Measurements from ENCODE around the gene SDCBP2. TPM values are rescaled to one million over a fixed set of nuclear protein-coding genes. Genes with fewer than 3 reads are reported as not detected.
A peak's percentile ranks its signal among the peaks of the same experiment; 100 is the strongest.

Gene SDCBP2
- total and polyA plus RNA-seq, 2 of the 13 experiments (the other 11 are each of a cell fraction or from before 2014, with no cell fraction given) = 1.2 to 2.4 TPM

DNA sequence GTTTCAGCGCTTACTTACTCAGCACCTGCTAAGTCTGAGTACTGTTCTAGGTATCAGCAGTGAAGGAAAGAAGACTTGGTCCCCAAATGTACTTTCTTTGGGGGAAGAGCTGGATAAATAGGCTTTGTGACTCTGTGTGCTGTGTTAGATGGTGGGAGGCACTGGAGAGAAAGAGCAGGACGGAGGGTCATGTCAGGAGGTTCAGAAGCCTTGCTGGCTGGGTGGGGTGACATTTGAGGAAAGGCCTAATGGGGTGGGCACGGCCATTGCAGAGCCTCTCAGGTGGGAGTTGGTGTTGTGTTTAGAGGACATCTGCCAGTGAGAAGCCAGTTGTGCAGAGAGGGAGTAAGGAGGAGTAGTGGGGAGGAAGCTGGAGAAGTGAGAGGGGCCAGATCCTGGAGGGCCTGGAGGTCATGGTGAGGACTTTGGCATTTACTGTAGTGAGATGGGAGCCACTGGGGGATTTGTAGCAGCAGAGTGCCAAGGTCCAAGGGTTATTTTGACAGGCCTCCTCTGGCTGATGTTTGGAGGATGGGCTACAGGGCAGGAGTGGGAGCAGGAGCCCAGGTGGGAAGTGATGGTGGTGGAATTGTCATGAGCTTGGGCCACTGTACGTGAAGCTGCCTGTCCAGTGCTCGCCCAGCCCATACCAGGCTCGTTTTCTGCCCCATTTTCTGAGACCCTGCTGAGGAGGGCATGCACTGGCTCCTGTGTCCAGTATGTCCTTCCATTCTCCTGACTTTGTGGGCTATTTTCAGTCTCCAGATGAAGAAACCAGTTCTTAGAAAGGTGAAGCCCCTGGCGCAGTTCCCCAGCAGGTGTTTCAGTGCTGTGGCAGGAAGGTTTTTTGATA is 886 bp downstream of the SDCBP2 start (continued):
- TF ChIP-seq, protein P1, sequence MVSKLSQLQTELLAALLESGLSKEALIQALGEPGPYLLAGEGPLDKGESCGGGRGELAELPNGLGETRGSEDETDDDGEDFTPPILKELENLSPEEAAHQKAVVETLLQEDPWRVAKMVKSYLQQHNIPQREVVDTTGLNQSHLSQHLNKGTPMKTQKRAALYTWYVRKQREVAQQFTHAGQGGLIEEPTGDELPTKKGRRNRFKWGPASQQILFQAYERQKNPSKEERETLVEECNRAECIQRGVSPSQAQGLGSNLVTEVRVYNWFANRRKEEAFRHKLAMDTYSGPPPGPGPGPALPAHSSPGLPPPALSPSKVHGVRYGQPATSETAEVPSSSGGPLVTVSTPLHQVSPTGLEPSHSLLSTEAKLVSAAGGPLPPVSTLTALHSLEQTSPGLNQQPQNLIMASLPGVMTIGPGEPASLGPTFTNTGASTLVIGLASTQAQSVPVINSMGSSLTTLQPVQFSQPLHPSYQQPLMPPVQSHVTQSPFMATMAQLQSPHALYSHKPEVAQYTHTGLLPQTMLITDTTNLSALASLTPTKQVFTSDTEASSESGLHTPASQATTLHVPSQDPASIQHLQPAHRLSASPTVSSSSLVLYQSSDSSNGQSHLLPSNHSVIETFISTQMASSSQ (IDR thresholded peaks at IDR 0.05; ENCODE audit: low read depth) = no peak
- TF ChIP-seq, protein P1 (CRISPR knock-in tag; IDR thresholded peaks at IDR 0.05; ENCODE audit: borderline replicate concordance) = peak; percentile 49; the same call in 1 of the 2 replicates
- TF ChIP-seq, protein P2, sequence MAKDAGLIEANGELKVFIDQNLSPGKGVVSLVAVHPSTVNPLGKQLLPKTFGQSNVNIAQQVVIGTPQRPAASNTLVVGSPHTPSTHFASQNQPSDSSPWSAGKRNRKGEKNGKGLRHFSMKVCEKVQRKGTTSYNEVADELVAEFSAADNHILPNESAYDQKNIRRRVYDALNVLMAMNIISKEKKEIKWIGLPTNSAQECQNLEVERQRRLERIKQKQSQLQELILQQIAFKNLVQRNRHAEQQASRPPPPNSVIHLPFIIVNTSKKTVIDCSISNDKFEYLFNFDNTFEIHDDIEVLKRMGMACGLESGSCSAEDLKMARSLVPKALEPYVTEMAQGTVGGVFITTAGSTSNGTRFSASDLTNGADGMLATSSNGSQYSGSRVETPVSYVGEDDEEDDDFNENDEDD (CRISPR knock-in tag; IDR thresholded peaks at IDR 0.05; ENCODE audit: borderline replicate concordance) = 0 out of 2 replicates have a peak, but pooled peaks have one; percentile 27
- TF ChIP-seq KDM2A (CRISPR knock-in tag; IDR thresholded peaks at IDR 0.05; ENCODE audit: borderline replicate concordance, low read depth) = peak; percentile 52; the same call in 1 of the 2 replicates
- TF ChIP-seq, protein P3, sequence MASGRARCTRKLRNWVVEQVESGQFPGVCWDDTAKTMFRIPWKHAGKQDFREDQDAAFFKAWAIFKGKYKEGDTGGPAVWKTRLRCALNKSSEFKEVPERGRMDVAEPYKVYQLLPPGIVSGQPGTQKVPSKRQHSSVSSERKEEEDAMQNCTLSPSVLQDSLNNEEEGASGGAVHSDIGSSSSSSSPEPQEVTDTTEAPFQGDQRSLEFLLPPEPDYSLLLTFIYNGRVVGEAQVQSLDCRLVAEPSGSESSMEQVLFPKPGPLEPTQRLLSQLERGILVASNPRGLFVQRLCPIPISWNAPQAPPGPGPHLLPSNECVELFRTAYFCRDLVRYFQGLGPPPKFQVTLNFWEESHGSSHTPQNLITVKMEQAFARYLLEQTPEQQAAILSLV (CRISPR knock-in tag; IDR thresholded peaks at IDR 0.05; ENCODE audit: borderline replicate concordance) = peak; percentile 64; the same call in 1 of the 2 replicates
- TF ChIP-seq SRY (CRISPR knock-in tag; IDR thresholded peaks at IDR 0.05) = peak; percentile 63; the same call in 1 of the 2 replicates
- TF ChIP-seq ZKSCAN5 (CRISPR knock-in tag; IDR thresholded peaks at IDR 0.05) = peak; percentile 89
- TF ChIP-seq ARNTL (CRISPR knock-in tag; IDR thresholded peaks at IDR 0.05) = 0 out of 2 replicates have a peak, but pooled peaks have one; percentile 63
- TF ChIP-seq, protein P4, sequence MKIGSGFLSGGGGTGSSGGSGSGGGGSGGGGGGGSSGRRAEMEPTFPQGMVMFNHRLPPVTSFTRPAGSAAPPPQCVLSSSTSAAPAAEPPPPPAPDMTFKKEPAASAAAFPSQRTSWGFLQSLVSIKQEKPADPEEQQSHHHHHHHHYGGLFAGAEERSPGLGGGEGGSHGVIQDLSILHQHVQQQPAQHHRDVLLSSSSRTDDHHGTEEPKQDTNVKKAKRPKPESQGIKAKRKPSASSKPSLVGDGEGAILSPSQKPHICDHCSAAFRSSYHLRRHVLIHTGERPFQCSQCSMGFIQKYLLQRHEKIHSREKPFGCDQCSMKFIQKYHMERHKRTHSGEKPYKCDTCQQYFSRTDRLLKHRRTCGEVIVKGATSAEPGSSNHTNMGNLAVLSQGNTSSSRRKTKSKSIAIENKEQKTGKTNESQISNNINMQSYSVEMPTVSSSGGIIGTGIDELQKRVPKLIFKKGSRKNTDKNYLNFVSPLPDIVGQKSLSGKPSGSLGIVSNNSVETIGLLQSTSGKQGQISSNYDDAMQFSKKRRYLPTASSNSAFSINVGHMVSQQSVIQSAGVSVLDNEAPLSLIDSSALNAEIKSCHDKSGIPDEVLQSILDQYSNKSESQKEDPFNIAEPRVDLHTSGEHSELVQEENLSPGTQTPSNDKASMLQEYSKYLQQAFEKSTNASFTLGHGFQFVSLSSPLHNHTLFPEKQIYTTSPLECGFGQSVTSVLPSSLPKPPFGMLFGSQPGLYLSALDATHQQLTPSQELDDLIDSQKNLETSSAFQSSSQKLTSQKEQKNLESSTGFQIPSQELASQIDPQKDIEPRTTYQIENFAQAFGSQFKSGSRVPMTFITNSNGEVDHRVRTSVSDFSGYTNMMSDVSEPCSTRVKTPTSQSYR (CRISPR knock-in tag; IDR thresholded peaks at IDR 0.05; ENCODE audit: borderline replicate concordance) = peak; percentile 89
- TF ChIP-seq ZNF790 (CRISPR knock-in tag; IDR thresholded peaks at IDR 0.05; ENCODE audit: borderline replicate concordance) = no peak
- TF ChIP-seq, protein P5, sequence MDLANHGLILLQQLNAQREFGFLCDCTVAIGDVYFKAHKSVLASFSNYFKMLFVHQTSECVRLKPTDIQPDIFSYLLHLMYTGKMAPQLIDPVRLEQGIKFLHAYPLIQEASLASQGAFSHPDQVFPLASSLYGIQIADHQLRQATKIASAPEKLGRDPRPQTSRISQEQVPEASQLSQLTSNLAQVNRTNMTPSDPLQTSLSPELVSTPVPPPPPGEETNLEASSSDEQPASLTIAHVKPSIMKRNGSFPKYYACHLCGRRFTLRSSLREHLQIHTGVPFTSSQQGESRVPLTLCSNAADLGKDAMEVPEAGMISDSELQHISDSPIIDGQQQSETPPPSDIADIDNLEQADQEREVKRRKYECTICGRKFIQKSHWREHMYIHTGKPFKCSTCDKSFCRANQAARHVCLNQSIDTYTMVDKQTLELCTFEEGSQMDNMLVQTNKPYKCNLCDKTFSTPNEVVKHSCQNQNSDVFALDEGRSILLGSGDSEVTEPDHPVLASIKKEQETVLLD (CRISPR knock-in tag; IDR thresholded peaks at IDR 0.05; ENCODE audit: low read depth) = no peak
- TF ChIP-seq, protein P6, sequence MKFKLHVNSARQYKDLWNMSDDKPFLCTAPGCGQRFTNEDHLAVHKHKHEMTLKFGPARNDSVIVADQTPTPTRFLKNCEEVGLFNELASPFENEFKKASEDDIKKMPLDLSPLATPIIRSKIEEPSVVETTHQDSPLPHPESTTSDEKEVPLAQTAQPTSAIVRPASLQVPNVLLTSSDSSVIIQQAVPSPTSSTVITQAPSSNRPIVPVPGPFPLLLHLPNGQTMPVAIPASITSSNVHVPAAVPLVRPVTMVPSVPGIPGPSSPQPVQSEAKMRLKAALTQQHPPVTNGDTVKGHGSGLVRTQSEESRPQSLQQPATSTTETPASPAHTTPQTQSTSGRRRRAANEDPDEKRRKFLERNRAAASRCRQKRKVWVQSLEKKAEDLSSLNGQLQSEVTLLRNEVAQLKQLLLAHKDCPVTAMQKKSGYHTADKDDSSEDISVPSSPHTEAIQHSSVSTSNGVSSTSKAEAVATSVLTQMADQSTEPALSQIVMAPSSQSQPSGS (CRISPR knock-in tag; IDR thresholded peaks at IDR 0.05) = peak; percentile 38; the same call in 1 of the 2 replicates
- peak; percentile 18; the same call in 1 of the 2 replicates for TF ChIP-seq ZBTB38 (CRISPR knock-in tag; IDR thresholded peaks at IDR 0.05)
- TF ChIP-seq ELF3 (CRISPR knock-in tag; IDR thresholded peaks at IDR 0.05) = peak; percentile 66
- TF ChIP-seq PHF8 (CRISPR knock-in tag; IDR thresholded peaks at IDR 0.05) = 0 out of 2 replicates have a peak, but pooled peaks have one; percentile 37
